ENCODE data around the gene GALNT9.

- no peak for TF ChIP-seq CTCF (IDR thresholded peaks at IDR 0.05; ENCODE audit: low read depth, low read length)
- no peak for TF ChIP-seq EZH2phosphoT487 (IDR thresholded peaks at IDR 0.05; ENCODE audit: low read depth)
Observed at GRCh38 chr12:132320767-132321211, 8.6 kb downstream of the GALNT9 start.

Measured in OCI-LY3 (cell line).